OCI-LY1 (cell line): ENCODE data around the gene OGG1.

Experiments used
- EZH2 ChIP-seq: fragments of 200-600 bp; sonication (generic), shearing (Covaris generic); IDR thresholded peaks from 2 replicates; pipeline ENCODE4 v1.8.0; 2017; ENCODE audit warnings: borderline replicate concordance, mixed run types, mild to moderate bottlenecking, antibody characterized with exemption, low read length, moderate library complexity, mixed read lengths
- TF ChIP-seq, protein P1 (sequence below): fragments of 200-600 bp; sonication (generic), shearing (Covaris generic); IDR thresholded peaks from 2 replicates; pipeline ENCODE4 v1.5.1; 2017; ENCODE audit warnings: mild to moderate bottlenecking, antibody characterized with exemption, low read length, moderate library complexity, mixed read lengths

GRCh38 chr3:9786209-9786739 is 36.5 kb downstream of the OGG1 start:
- no peak for TF ChIP-seq EZH2
- TF ChIP-seq, protein P1, sequence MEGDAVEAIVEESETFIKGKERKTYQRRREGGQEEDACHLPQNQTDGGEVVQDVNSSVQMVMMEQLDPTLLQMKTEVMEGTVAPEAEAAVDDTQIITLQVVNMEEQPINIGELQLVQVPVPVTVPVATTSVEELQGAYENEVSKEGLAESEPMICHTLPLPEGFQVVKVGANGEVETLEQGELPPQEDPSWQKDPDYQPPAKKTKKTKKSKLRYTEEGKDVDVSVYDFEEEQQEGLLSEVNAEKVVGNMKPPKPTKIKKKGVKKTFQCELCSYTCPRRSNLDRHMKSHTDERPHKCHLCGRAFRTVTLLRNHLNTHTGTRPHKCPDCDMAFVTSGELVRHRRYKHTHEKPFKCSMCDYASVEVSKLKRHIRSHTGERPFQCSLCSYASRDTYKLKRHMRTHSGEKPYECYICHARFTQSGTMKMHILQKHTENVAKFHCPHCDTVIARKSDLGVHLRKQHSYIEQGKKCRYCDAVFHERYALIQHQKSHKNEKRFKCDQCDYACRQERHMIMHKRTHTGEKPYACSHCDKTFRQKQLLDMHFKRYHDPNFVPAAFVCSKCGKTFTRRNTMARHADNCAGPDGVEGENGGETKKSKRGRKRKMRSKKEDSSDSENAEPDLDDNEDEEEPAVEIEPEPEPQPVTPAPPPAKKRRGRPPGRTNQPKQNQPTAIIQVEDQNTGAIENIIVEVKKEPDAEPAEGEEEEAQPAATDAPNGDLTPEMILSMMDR = no peak
